ENCODE results near the gene ANKRD16.

The ANKRD16 gene

GRCh38 chr10:5835446-5836095, 54.1 kb downstream of the ANKRD16 start:
- peak; percentile 14 for DNase-seq
- Histone ChIP-seq H3K27ac (no peak overlapping the region), H3K27me3 (ENCODE audit: insufficient read depth, low read depth, severe bottlenecking) (no peaks in the 10 kb centered on the region), H3K4me3 (ENCODE audit: low read depth, low read length) (no peak overlapping the region), H3K36me3 (no peaks in the 10 kb centered on the region), H3K9me3 (ENCODE audit: severe bottlenecking) (no peaks in the 10 kb centered on the region)
- no peak for TF ChIP-seq CTCF (IDR thresholded peaks at IDR 0.05; ENCODE audit: low read depth, low read length)

GRCh38 chr10:5833814-5834213, 55.9 kb downstream of the ANKRD16 start:
- Histone ChIP-seq H3K27me3 (ENCODE audit: insufficient read depth, low read depth, severe bottlenecking) (no peaks in the 10 kb centered on the region), H3K36me3 (no peaks in the 10 kb centered on the region), H3K4me3 (ENCODE audit: low read depth, low read length) (no peak overlapping the region), H3K9me3 (ENCODE audit: severe bottlenecking) (no peaks in the 10 kb centered on the region), H3K27ac (no peak overlapping the region)
- no peak for TF ChIP-seq CTCF (IDR thresholded peaks at IDR 0.05; ENCODE audit: low read depth, low read length)
- DNase-seq = no peak

GRCh38 chr10:5832946-5833345, 56.7 kb downstream of the ANKRD16 start:
- Histone ChIP-seq H3K36me3 (no peaks in the 10 kb centered on the region), H3K9me3 (ENCODE audit: severe bottlenecking) (no peaks in the 10 kb centered on the region), H3K27me3 (ENCODE audit: insufficient read depth, low read depth, severe bottlenecking) (no peaks in the 10 kb centered on the region), H3K4me3 (ENCODE audit: low read depth, low read length) (no peak overlapping the region), H3K27ac (no peak overlapping the region)
- no peak for DNase-seq
- TF ChIP-seq CTCF (IDR thresholded peaks at IDR 0.05; ENCODE audit: low read depth, low read length) = no peak

GRCh38 chr10:5831446-5831782, 58.3 kb downstream of the ANKRD16 start:
- Histone ChIP-seq H3K9me3 (ENCODE audit: severe bottlenecking) (no peaks in the 10 kb centered on the region), H3K27ac (no peak overlapping the region), H3K27me3 (ENCODE audit: insufficient read depth, low read depth, severe bottlenecking) (no peaks in the 10 kb centered on the region), H3K36me3 (no peaks in the 10 kb centered on the region), H3K4me3 (ENCODE audit: low read depth, low read length) (no peak overlapping the region)
- no peak for DNase-seq
- TF ChIP-seq CTCF (IDR thresholded peaks at IDR 0.05; ENCODE audit: low read depth, low read length) = no peak

- Histone ChIP-seq H3K9me3 (ENCODE audit: severe bottlenecking) (no peaks in the 10 kb centered on the region), H3K36me3 (no peaks in the 10 kb centered on the region), H3K27ac (no peak overlapping the region), H3K4me3 (ENCODE audit: low read depth, low read length) (no peak overlapping the region), H3K27me3 (ENCODE audit: insufficient read depth, low read depth, severe bottlenecking) (no peaks in the 10 kb centered on the region)
- no peak for DNase-seq
- no peak for TF ChIP-seq CTCF (IDR thresholded peaks at IDR 0.05; ENCODE audit: low read depth, low read length)
Measured at GRCh38 chr10:5830629-5831445, 58.9 kb downstream of the ANKRD16 start.
